NAMALWA (cell line): ENCODE measurements around the gene CHMP2B.
"Not testable (repeated sequence)": the region's sequence is repeated elsewhere in the genome, so short reads cannot be mapped to it uniquely, and the experiment has no call there.

ENCODE experiments used
- DNase-seq: peaks from one replicate; pipeline ENCODE4 v3.0.0-alpha.2; 2015; ENCODE audit warnings: low spot score

Gene CHMP2B

DNA sequence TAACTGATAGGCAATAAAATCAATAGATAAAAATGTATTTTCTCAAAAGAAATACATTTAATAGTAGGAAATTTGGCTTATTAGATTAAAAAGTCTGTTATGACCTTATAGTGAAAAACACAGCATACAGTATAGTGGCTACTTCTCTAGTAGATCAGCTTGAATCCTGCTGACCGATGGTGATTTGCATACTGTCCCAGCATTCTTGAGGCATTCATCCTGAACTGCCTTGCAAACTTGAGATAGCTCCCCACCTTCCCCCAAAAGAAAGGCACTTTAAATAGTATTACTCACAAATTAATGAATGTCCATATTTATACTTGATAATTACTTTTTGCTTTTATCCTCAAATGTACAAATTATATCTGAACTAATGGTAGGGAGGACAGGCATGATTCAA lies 6.7 kb downstream of the CHMP2B start:
- no peak for DNase-seq

GRCh38 chr3:87236093-87236492 lies 9.0 kb downstream of the CHMP2B start:
- DNase-seq, result no peak

DNA sequence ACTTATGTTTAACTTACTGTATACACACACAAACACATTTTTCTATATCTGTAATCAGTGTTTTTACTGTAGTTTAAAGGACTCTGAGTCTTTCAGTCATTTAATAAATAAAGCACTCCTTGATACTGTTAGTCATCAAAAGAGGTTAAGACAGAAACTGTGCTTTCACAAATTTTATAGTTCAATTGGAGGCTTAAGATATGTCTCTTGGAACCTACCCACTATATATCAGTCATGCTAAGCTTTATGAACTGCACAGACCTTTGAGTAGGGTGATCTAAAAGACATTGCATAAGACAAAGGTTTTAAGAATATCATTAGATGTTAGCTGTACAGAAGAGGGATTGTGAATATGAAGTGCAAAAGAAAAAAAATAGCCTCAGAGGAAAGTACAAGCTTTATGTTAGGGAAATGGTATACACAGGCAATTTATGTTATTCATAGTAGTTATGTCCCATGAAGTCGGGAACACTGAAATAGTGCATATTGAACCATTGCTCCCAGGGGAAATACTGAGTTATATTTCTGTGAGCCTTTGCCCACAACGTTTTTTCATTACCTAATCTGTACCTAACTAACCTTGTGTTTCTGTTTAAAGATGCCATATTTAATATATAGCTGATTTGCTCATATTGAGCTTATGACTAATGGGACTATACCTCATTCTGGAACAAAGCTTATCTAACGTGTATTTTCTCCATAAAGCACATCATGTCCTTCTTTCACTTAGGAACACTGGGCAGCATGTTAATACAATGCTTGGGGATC lies 19.7 kb downstream of the CHMP2B start:
- DNase-seq, result no peak

DNA sequence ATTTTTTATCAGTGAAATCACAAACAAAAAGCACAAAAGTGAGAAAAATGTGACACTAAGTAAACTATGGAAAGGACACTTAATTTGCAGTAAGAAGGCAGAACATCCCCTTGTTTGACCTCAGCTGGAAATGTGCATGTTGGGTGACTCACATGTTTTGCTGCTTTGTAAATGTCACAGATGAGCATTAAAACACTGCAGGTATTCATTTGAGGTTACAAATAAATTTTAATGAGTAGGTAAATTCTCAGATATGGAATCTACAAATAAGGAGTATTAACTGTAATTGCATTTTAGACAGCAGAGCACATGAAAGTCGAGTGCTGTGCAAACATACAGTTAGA lies 20.3 kb downstream of the CHMP2B start:
- DNase-seq, result no peak

GRCh38 chr3:87248231-87248630 lies 21.1 kb downstream of the CHMP2B start:
- not testable (repeated sequence) for DNase-seq

DNA sequence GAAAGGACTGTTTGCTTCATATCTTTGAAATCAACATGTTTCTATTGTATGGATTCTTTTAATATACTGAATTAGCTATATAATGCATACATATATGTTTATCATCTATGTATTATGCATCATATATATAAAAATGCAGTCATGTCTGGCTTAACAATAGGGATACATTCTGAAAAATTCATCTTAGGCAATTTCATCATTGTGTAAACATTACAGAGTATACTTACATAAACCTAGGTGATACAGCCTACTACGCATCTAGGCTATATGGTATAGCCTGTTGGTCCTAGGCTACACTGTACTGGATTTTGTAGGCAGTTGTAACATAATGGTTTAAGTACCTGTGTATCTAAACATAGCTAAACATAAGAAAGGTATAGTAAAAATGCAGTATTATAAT lies 21.7 kb downstream of the CHMP2B start:
- DNase-seq, result no peak

DNA sequence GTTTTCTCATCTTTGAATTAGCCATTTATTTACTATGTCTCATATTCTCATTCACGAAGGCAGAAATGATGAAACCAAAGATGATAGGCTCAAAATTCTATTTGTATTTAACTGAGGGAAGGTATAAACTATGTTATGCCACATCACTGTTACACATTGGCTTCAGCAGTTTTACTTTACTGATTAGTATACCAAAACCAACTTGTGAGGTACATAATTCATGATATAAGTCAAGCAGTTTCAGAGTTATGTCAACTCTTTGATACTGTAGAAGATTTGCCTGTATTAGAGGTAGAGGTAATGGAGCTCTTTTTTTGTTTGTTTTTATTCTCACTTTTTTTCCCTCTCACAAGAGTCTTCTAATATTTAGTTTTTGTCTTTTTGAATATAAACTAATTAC lies 22.9 kb downstream of the CHMP2B start:
- DNase-seq, result no peak

- DNase-seq, result peak; percentile 68
Observed at GRCh38 chr3:87260270-87260669, 33.2 kb downstream of the CHMP2B start.

GRCh38 chr3:87261925-87262324 lies 34.8 kb downstream of the CHMP2B start:
- DNase-seq, result no peak

GRCh38 chr3:87267953-87268645 lies 41.0 kb downstream of the CHMP2B start:
- no peak for DNase-seq

DNA sequence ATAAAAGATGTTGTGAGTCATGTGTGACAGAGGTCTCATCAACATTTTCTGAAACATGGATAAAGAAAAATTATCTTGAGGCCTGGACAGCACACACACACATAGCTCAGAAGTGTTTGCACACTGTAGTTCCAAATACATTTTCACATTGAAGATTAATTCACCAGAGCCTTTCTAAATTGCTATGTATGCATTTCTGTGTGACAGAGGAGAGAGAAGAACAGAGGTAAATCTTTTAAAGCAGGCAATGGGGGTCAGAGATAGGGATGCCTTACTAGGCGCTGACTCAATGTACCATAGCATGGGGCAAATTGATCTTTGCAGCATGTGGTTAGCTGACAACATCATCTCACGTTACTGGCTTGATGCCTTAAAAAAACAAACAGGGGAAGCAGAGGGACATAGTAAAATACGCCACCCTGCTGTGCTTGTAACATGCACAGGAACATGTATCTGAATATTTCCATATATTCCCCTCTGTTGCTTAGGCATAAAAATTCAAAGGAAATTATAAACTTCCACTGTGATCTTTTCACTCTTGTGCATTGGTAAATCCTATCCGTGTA lies 41.6 kb downstream of the CHMP2B start:
- no peak for DNase-seq

DNA sequence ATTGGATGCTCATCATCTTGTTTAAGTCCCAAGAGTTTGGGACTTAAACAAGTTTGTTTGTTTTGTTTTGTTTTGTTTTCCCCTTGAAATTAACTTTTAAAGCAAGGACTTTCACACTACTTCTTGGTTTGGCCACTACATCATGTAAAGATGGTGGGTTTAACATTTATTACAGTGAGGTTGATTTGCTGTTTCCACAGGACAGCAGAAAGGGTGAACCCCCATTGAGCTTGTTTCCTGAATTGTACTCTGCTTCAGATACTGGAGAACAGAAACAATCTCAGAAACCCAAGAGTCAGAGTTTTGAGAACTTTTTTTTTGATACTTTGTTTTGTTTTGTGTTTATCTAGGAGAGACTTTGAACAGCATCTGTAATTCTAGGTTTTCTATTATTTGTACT lies 42.6 kb downstream of the CHMP2B start:
- no peak for DNase-seq

GRCh38 chr3:87270908-87271700 lies 44.0 kb downstream of the CHMP2B start:
- DNase-seq, result no peak

GRCh38 chr3:87272718-87273341 lies 45.7 kb downstream of the CHMP2B start:
- no peak for DNase-seq

- DNase-seq, result no peak
Observed at GRCh38 chr3:87276484-87276883, 49.4 kb downstream of the CHMP2B start, which contains the start of gene POU1F1. Gene POU1F1 (minus strand): TSS chr3:87276584. CDS start chr3:87276462, 122 bp downstream.

- no peak for DNase-seq
Observed at GRCh38 chr3:87287011-87287410, 59.9 kb downstream of the CHMP2B start.

DNA sequence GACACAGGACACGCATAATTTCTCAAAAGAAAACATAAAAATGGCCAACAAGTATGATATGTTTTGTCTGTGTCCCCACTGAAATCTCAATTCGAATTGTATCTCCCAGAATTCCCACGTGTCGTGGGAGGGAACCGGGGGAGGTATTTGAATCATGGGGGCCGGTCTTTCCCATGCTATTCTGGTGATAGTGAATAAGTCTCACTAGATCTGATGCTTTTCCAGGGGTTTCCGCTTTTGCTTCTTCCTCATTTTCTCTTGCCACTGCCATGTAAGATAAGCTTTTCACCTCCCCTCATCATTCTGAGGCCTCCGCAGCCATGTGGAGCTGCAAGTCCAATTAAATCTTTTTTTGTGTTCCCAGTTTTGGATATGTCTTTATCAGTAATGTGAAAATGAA lies 61.3 kb downstream of the CHMP2B start:
- no peak for DNase-seq

DNA sequence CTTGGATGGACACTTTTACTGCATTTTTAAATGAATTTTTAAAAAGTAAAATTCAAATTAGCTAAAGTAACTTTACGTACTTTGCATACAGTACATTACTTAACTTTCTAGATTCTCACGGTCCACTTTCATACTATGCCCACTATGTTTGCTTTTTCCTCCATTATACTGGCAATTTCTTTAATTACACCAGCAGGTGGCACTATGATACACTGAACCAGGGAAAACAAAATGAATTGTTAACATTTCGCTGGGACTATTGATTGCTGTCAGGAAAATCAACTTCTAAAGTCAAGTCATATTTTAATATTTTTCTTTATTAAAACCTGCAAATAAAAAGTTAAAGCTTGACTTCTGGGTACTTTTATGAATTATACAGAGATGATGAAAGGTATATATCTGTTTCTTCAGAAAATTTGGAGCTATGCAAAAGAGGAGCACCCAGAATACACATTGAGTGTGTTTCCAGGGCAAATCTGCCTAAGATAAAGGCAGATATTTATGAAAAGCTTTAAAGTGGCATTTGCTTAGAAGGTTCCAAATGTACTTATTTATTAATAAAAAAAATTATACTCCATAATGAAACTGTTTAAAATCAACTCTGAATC lies 71.1 kb downstream of the CHMP2B start:
- peak; percentile 43 for DNase-seq

GRCh38 chr3:87305031-87305430 lies 77.9 kb downstream of the CHMP2B start:
- DNase-seq, result not testable (repeated sequence)
